ENCODE measurements around the gene LRP5.

The LRP5 gene

DNA sequence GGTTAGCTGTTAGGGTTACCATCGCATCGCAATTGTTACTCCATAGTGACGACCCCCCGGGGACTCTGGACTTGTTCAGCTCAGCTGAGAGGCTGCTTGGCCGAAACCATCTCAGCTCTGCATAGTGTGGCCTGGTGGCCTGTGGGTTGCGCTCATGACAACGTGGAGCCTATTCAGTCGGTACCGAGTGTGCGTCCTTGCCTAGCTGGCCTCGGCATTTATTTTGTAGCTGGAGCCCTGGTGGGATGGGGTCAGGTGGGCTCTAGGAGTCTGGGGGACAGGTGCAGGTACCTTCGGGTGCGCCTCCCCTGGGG, 13.5 kb downstream of the LRP5 start:
- TF ChIP-seq FOXP2 (optimal IDR thresholded peaks at IDR 0.05; ENCODE audit: borderline replicate concordance, extremely low read depth, extremely low read length, insufficient read depth) (no peak), SIN3A (IDR thresholded peaks at IDR 0.05; ENCODE audit: borderline replicate concordance, insufficient read depth, low read length) (no peak), TAF1 (IDR thresholded peaks at IDR 0.05; ENCODE audit: borderline replicate concordance, insufficient read depth, low read length) (no peak), POLR2AphosphoS5 (IDR thresholded peaks at IDR 0.05; ENCODE audit: low read depth, low read length) (no peak)
- TF ChIP-seq, protein P1, sequence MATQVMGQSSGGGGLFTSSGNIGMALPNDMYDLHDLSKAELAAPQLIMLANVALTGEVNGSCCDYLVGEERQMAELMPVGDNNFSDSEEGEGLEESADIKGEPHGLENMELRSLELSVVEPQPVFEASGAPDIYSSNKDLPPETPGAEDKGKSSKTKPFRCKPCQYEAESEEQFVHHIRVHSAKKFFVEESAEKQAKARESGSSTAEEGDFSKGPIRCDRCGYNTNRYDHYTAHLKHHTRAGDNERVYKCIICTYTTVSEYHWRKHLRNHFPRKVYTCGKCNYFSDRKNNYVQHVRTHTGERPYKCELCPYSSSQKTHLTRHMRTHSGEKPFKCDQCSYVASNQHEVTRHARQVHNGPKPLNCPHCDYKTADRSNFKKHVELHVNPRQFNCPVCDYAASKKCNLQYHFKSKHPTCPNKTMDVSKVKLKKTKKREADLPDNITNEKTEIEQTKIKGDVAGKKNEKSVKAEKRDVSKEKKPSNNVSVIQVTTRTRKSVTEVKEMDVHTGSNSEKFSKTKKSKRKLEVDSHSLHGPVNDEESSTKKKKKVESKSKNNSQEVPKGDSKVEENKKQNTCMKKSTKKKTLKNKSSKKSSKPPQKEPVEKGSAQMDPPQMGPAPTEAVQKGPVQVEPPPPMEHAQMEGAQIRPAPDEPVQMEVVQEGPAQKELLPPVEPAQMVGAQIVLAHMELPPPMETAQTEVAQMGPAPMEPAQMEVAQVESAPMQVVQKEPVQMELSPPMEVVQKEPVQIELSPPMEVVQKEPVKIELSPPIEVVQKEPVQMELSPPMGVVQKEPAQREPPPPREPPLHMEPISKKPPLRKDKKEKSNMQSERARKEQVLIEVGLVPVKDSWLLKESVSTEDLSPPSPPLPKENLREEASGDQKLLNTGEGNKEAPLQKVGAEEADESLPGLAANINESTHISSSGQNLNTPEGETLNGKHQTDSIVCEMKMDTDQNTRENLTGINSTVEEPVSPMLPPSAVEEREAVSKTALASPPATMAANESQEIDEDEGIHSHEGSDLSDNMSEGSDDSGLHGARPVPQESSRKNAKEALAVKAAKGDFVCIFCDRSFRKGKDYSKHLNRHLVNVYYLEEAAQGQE (IDR thresholded peaks at IDR 0.05; ENCODE audit: insufficient read depth in 1 of 2, low read depth in 2 of 2, low read length in 2 of 2), result no peak

DNA sequence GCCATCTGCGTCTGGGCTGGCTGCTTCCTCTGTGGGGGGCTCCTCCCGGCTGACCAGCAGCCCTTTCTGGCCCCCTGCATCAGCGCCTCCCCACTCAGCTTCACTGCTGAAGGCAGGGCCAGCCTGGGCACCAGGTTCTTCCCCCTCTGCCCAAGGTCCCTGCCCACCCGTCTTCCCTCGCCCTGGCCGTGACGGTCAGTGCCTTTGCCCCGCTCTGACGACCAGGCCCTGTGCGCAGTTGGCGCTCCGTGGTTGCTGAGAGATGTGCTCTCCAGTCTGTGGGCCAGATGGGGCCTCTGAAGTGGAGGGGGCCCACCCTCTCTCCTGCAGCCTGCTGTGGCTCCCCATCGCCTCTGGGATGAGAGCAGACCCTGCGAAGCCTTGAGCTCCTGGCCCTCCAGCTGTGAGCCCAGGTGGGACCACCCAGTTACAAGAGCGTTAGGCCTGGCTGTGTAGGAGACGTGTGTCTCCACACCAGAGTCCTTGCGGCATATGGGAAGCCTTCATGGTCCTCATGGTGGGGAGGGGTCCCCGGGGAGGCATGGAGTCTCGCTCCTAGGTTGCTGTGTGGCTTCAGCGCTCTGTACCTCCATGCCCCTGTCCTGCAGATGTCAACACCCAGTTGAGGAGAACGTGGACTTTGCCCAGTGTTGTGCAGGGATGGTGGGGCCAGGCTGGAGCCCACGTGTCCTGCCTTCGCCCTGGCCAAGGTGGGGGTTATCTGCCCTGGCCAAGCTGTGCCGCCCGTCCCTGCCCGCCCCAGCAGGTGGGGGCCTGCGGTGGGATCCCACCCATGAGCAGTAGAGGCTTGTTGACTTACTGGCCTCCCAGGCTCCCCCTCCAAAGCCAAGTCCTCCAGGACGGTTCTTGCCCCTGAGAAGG, 14.2 kb downstream of the LRP5 start:
- TF ChIP-seq, protein P1 (IDR thresholded peaks at IDR 0.05; ENCODE audit: insufficient read depth in 1 of 2, low read depth in 2 of 2, low read length in 2 of 2), result no peak
- TF ChIP-seq POLR2AphosphoS5 (IDR thresholded peaks at IDR 0.05; ENCODE audit: low read depth, low read length) (no peak), SIN3A (IDR thresholded peaks at IDR 0.05; ENCODE audit: borderline replicate concordance, insufficient read depth, low read length) (no peak), FOXP2 (optimal IDR thresholded peaks at IDR 0.05; ENCODE audit: borderline replicate concordance, extremely low read depth, extremely low read length, insufficient read depth) (no peak), TAF1 (IDR thresholded peaks at IDR 0.05; ENCODE audit: borderline replicate concordance, insufficient read depth, low read length) (no peak)

DNA sequence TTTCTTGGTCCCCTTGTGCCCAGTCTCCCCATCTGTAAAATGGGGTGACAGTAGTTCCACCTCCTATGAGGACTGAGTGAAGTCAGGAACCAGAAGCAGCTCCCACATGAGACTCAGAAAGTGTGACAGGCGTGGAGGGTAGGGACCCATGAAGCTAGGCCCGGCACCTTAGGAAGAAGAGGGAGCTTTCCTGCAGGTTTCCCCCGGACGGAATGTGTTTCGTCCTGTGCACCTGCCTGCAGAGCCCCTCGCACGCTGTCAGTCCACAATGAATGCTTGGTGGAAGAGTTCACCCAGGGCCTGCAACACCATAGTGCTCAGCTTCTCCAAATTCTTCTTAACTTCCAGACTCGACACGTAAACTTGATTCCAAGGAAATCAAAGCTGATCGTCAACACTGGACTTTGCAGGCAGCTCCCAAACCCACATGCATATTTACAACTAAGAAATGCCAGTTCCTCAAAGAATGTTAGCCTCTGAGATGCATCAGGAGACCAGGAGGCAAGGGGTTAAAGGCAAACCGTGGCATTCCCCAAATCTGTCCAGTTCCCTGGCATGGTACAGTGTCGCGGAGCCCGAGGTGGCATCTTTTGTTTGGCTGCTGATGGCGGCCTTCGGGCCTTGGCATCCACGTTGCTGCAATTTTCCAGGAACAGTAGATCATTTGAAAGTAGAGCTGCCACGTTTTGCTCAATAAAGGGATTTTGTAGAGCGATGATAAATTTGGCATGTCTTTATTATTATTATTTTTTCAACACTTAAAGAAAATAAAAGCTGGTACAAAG, 15.4 kb downstream of the LRP5 start:
- TF ChIP-seq FOXP2 (optimal IDR thresholded peaks at IDR 0.05; ENCODE audit: borderline replicate concordance, extremely low read depth, extremely low read length, insufficient read depth) (no peak), POLR2AphosphoS5 (IDR thresholded peaks at IDR 0.05; ENCODE audit: low read depth, low read length) (no peak), TAF1 (IDR thresholded peaks at IDR 0.05; ENCODE audit: borderline replicate concordance, insufficient read depth, low read length) (no peak), SIN3A (IDR thresholded peaks at IDR 0.05; ENCODE audit: borderline replicate concordance, insufficient read depth, low read length) (no peak)
- TF ChIP-seq, protein P1 (IDR thresholded peaks at IDR 0.05; ENCODE audit: insufficient read depth in 1 of 2, low read depth in 2 of 2, low read length in 2 of 2), result no peak

DNA sequence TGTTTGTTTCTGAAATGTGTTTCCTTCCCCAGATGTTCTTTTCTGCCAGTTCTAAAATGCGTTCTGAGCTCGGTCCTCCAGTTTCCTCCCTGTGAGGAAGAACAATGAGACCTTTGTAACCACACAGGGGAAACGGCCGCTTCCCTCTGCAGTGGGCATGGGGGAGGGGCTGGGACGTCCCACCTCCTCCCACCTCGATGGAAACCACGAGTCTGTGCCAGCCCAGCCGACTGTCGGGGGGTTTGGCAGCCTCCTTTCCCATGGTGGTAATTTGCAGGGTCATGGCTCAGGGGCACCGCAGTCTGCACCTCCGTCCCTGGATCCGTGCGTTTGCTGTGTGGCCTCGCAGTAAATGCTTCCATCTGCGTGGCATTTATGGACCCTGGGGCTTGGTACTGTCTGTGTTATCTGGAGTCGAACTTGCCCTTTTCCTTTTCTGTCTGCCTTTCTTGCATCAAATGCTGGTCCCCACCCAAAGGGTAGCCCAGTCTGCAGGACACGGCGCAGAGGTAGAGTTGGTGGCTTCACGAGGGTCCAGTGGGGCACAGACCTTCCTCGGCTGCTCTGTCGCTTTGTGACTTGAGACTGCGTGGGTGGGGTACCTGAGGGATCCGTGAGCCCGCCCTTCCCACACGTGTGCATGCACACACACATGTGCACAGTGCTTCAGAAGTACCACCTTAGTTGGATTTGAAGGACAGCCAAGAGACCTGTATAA, 16.1 kb downstream of the LRP5 start:
- TF ChIP-seq SIN3A (IDR thresholded peaks at IDR 0.05; ENCODE audit: borderline replicate concordance, insufficient read depth, low read length) (no peak), POLR2AphosphoS5 (IDR thresholded peaks at IDR 0.05; ENCODE audit: low read depth, low read length) (no peak), FOXP2 (optimal IDR thresholded peaks at IDR 0.05; ENCODE audit: borderline replicate concordance, extremely low read depth, extremely low read length, insufficient read depth) (no peak)
- TF ChIP-seq, protein P1 (IDR thresholded peaks at IDR 0.05; ENCODE audit: insufficient read depth in 1 of 2, low read depth in 2 of 2, low read length in 2 of 2), result no peak
